ENCODE measurements around the gene VPS13D. TPM values are rescaled to one million over a fixed set of nuclear protein-coding genes. Genes with fewer than 3 reads are reported as not detected.

The VPS13D gene
- total and polyA plus RNA-seq, 2 experiments from 2014 or later: 10.7 to 34.9 TPM

DNA sequence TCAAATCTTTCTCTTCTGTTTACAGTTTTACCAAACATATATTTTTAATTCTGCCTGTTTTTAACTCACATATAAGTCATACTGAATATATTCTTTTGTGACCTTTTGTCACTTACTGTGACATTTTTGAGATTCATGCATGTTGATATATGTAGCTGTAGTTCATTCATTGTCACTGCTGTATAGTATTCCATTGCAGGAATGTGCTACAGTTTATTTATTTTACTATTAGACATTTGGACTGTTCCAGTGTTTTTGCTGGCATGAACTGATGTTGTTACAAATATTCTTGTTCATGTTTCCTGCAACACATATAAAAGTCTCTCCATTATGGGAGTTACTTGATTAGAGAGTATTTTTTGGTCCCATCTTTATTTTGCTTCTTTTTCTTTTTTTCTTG, 213.3 kb downstream of the VPS13D start (continued):
- TF ChIP-seq, protein P1, sequence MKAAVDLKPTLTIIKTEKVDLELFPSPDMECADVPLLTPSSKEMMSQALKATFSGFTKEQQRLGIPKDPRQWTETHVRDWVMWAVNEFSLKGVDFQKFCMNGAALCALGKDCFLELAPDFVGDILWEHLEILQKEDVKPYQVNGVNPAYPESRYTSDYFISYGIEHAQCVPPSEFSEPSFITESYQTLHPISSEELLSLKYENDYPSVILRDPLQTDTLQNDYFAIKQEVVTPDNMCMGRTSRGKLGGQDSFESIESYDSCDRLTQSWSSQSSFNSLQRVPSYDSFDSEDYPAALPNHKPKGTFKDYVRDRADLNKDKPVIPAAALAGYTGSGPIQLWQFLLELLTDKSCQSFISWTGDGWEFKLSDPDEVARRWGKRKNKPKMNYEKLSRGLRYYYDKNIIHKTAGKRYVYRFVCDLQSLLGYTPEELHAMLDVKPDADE (IDR thresholded peaks at IDR 0.05): no peak
- TF ChIP-seq ZNF114 (CRISPR knock-in tag; IDR thresholded peaks at IDR 0.05): no peak
- TF ChIP-seq NANOG (IDR thresholded peaks at IDR 0.05; ENCODE audit: borderline replicate concordance): no peak
- TF ChIP-seq, protein P2, sequence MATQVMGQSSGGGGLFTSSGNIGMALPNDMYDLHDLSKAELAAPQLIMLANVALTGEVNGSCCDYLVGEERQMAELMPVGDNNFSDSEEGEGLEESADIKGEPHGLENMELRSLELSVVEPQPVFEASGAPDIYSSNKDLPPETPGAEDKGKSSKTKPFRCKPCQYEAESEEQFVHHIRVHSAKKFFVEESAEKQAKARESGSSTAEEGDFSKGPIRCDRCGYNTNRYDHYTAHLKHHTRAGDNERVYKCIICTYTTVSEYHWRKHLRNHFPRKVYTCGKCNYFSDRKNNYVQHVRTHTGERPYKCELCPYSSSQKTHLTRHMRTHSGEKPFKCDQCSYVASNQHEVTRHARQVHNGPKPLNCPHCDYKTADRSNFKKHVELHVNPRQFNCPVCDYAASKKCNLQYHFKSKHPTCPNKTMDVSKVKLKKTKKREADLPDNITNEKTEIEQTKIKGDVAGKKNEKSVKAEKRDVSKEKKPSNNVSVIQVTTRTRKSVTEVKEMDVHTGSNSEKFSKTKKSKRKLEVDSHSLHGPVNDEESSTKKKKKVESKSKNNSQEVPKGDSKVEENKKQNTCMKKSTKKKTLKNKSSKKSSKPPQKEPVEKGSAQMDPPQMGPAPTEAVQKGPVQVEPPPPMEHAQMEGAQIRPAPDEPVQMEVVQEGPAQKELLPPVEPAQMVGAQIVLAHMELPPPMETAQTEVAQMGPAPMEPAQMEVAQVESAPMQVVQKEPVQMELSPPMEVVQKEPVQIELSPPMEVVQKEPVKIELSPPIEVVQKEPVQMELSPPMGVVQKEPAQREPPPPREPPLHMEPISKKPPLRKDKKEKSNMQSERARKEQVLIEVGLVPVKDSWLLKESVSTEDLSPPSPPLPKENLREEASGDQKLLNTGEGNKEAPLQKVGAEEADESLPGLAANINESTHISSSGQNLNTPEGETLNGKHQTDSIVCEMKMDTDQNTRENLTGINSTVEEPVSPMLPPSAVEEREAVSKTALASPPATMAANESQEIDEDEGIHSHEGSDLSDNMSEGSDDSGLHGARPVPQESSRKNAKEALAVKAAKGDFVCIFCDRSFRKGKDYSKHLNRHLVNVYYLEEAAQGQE (IDR thresholded peaks at IDR 0.05; ENCODE audit: unreplicated experiment): no peak
- TF ChIP-seq JUNB (IDR thresholded peaks at IDR 0.05; ENCODE audit: unreplicated experiment): no peak
- TF ChIP-seq POLR2AphosphoS5 (IDR thresholded peaks at IDR 0.05; ENCODE audit: low read depth): no peak
- TF ChIP-seq EZH2phosphoT487 (IDR thresholded peaks at IDR 0.05; ENCODE audit: unreplicated experiment): no peak

DNA sequence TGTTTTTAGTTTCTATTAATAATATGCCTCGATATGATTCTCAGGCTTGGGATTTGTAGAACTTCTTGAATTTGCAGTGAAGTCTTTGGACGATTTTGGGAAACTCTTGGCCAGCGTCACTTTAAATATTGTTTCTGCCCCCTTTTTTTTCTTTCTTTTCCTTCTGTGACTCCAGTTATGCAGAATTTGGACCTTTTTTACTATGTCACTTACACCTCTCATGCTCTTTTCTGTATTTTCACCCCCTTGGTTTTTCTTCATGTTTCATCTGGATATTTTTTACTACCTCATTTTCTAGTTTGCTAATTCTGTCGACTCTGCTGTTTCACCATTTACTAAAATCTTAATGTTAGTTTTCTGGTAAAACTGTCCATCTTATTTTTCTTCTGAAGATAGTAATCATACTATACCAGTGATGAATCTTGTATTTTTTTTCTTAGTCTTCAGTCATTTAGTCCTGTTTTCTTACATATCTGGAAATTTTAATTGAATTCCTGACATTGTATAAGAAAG, 214.6 kb downstream of the VPS13D start:
- no peak overlapping the region for H3K4me3 Mint-ChIP-seq
- no peaks in the 10 kb centered on the region for H3K79me2 ChIP-seq (replicated peaks; ENCODE audit: insufficient read depth)
- H3K9me2 ChIP-seq (ENCODE audit: insufficient read depth): no peaks in the 10 kb centered on the region
- H3K4me1 ChIP-seq (ENCODE audit: insufficient read depth): peaks cover 6% of the 10 kb centered on the region; the same call in 1 of the 2 replicates
- no peaks in the 10 kb centered on the region for H3K27me3 ChIP-seq (ENCODE audit: insufficient read depth)
- 0 out of 2 replicates have a peak, but pooled peaks cover 6% of the 10 kb centered on the region for H4K20me1 ChIP-seq (replicated peaks; ENCODE audit: insufficient read depth)
- H3K27me3 Mint-ChIP-seq (ENCODE audit: insufficient read depth, low read depth, poor library complexity): no peaks in the 10 kb centered on the region
- H3K4me3 ChIP-seq: no peak overlapping the region
- peaks cover 7% of the 10 kb centered on the region; the same call in 2 of the 3 replicates for H3K4me1 Mint-ChIP-seq
- no peak overlapping the region for H2AFZ ChIP-seq
- H3K9me3 Mint-ChIP-seq: no peaks in the 10 kb centered on the region
- H3F3A ChIP-seq (replicated peaks; ENCODE audit: low read depth): no peaks in the 10 kb centered on the region
- no peak for ATAC-seq
- H3K4me2 ChIP-seq: no peak overlapping the region
- no peak for TF ChIP-seq POLR2AphosphoS5 (IDR thresholded peaks at IDR 0.05; ENCODE audit: low read depth)
- no peak for TF ChIP-seq EZH2phosphoT487 (IDR thresholded peaks at IDR 0.05; ENCODE audit: unreplicated experiment)
- TF ChIP-seq EZH2 (IDR thresholded peaks at IDR 0.05; ENCODE audit: low read depth, unreplicated experiment): no peak
- no peak for DNase-seq (ENCODE audit: low spot score)
- H3K36me3 Mint-ChIP-seq (ENCODE audit: low read depth): peaks cover 3% of the 10 kb centered on the region; the same call in 2 of the 3 replicates
- no peak overlapping the region for H3K27ac Mint-ChIP-seq
- no peak overlapping the region for H3K27ac ChIP-seq (ENCODE audit: low read depth)
- no peaks in the 10 kb centered on the region for H3K36me3 ChIP-seq (ENCODE audit: insufficient read depth)

DNA sequence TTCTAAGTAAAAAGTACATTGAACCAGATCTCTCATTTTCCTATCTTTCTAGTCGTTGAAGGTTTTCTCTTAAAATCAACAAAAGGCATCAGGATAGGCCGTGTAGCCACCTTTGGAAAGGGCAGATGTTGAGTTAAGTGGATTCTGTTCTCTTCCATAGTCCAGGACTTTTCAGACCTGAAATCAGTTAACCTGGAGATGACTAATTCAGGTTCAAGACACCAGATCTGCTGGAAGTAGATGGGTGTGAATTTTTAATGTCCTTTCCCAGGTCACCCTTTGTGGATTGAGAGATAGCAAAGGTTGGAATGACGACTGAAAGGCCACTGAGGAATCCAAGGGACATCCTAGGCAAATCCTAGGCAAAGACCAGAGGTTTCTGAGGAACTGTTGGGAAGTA, 215.4 kb downstream of the VPS13D start:
- TF ChIP-seq STAT1 (IDR thresholded peaks at IDR 0.05; ENCODE audit: unreplicated experiment): no peak
- no peak for TF ChIP-seq JUNB (IDR thresholded peaks at IDR 0.05; ENCODE audit: unreplicated experiment)
- no peak for TF ChIP-seq POLR2AphosphoS5 (IDR thresholded peaks at IDR 0.05; ENCODE audit: low read depth)
- TF ChIP-seq CREB1 (CRISPR knock-in tag; IDR thresholded peaks at IDR 0.05; ENCODE audit: low read depth): no peak
- TF ChIP-seq, protein P2 (IDR thresholded peaks at IDR 0.05; ENCODE audit: unreplicated experiment): no peak
- no peak for TF ChIP-seq ZNF114 (CRISPR knock-in tag; IDR thresholded peaks at IDR 0.05)
- no peak for TF ChIP-seq EZH2phosphoT487 (IDR thresholded peaks at IDR 0.05; ENCODE audit: unreplicated experiment)
- no peak for TF ChIP-seq EZH2 (IDR thresholded peaks at IDR 0.05; ENCODE audit: low read depth, unreplicated experiment)
- TF ChIP-seq, protein P1 (IDR thresholded peaks at IDR 0.05): no peak
- TF ChIP-seq ZNF331 (CRISPR knock-in tag; IDR thresholded peaks at IDR 0.05; ENCODE audit: low read depth): no peak
- H3F3A ChIP-seq (replicated peaks; ENCODE audit: low read depth): no peaks in the 10 kb centered on the region
- Mint-ChIP-seq H3K27ac (no peak overlapping the region), H3K4me1 (peaks cover 7% of the 10 kb centered on the region; the same call in 2 of the 3 replicates), H3K9me3 (no peaks in the 10 kb centered on the region), H3K36me3 (ENCODE audit: low read depth) (peaks cover 3% of the 10 kb centered on the region; the same call in 2 of the 3 replicates), H3K4me3 (no peak overlapping the region), H3K27me3 (ENCODE audit: insufficient read depth, low read depth, poor library complexity) (no peaks in the 10 kb centered on the region)
- no peak for ATAC-seq
- H3K27me3 ChIP-seq (ENCODE audit: insufficient read depth): no peaks in the 10 kb centered on the region
- no peak overlapping the region for H3K27ac ChIP-seq (ENCODE audit: low read depth)
- H3K4me1 ChIP-seq (ENCODE audit: insufficient read depth): peaks cover 6% of the 10 kb centered on the region; the same call in 1 of the 2 replicates
- H3K4me3 ChIP-seq: no peak overlapping the region
- DNase-seq (ENCODE audit: low spot score): no peak
- H2AFZ ChIP-seq: no peak overlapping the region
- H3K9me2 ChIP-seq (ENCODE audit: insufficient read depth): no peaks in the 10 kb centered on the region
- H4K20me1 ChIP-seq (replicated peaks; ENCODE audit: insufficient read depth): 0 out of 2 replicates have a peak, but pooled peaks cover 6% of the 10 kb centered on the region
- no peak overlapping the region for H3K4me2 ChIP-seq
- no peaks in the 10 kb centered on the region for H3K36me3 ChIP-seq (ENCODE audit: insufficient read depth)
- H3K79me2 ChIP-seq (replicated peaks; ENCODE audit: insufficient read depth): no peaks in the 10 kb centered on the region

Measured in GM23338 (cell line).